Loucy (cell line): ENCODE measurements around the gene RNFT2.
A peak's percentile ranks its signal among the peaks of the same experiment; 100 is the strongest.

Source experiments
- H2AFZ ChIP-seq: fragments of 200-600 bp; sonication (generic); 2 replicates; pipeline ENCODE4 v1.6.0; 2016; ENCODE audit warnings: antibody characterized with exemption, mild to moderate bottlenecking, low read length, moderate library complexity
- H3F3A ChIP-seq: fragments of 200-600 bp; 2 replicates; pipeline ENCODE4 v1.6.0; 2016; ENCODE audit warnings: antibody characterized with exemption, low read depth, mild to moderate bottlenecking
- H3K27me3 ChIP-seq: fragments of 200-600 bp; sonication (generic); 2 replicates; pipeline ENCODE4 v1.6.1; 2014; ENCODE audit warnings: low read length, mild to moderate bottlenecking; ENCODE audit not compliant: insufficient read depth, poor library complexity, severe bottlenecking
- H3K36me3 ChIP-seq: fragments of 200-600 bp; sonication (generic); 2 replicates; pipeline ENCODE4 v1.6.1; 2016; ENCODE audit warnings: low read length; ENCODE audit not compliant: insufficient read depth
- H3K4me1 ChIP-seq: fragments of 200-600 bp; sonication (generic); 2 replicates; pipeline ENCODE4 v1.5.1; 2014; ENCODE audit warnings: low read length, mild to moderate bottlenecking; ENCODE audit not compliant: insufficient read depth, poor library complexity, severe bottlenecking
- H3K4me2 ChIP-seq: fragments of 200-600 bp; sonication (generic); 2 replicates; pipeline ENCODE4 v1.6.0; 2014; ENCODE audit warnings: antibody characterized with exemption, low read length, low read depth, mild to moderate bottlenecking; ENCODE audit not compliant: poor library complexity, severe bottlenecking
- H3K4me3 ChIP-seq: fragments of 200-600 bp; sonication (generic); 2 replicates; pipeline ENCODE4 v1.5.1; 2014; ENCODE audit warnings: low read length, mild to moderate bottlenecking, mixed read lengths; ENCODE audit not compliant: poor library complexity, severe bottlenecking
- H3K79me2 ChIP-seq: fragments of 200-600 bp; sonication (generic); 2 replicates; pipeline ENCODE4 v1.6.1; 2014; ENCODE audit warnings: low read length; ENCODE audit not compliant: insufficient read depth
- H3K9ac ChIP-seq: fragments of 200-600 bp; sonication (generic); 2 replicates; pipeline ENCODE4 v1.6.0; 2014; ENCODE audit warnings: mild to moderate bottlenecking, low read depth, low read length, moderate library complexity; ENCODE audit not compliant: poor library complexity, severe bottlenecking
- H3K9me2 ChIP-seq: fragments of 200-600 bp; sonication (generic); replicated peaks from 2 replicates; pipeline ENCODE4 v1.6.1; 2016; ENCODE audit warnings: low read depth, low read length, mixed read lengths
- H3K9me3 ChIP-seq: fragments of 200-600 bp; sonication (generic); 2 replicates; pipeline ENCODE4 v1.6.1; 2014; ENCODE audit warnings: mild to moderate bottlenecking, antibody characterized with exemption, low read length, low read depth; ENCODE audit not compliant: insufficient read depth
- H4K20me1 ChIP-seq: fragments of 200-600 bp; sonication (generic); 2 replicates; pipeline ENCODE4 v1.6.0; 2014; ENCODE audit warnings: antibody characterized with exemption, low read length, mild to moderate bottlenecking; ENCODE audit not compliant: insufficient read depth, poor library complexity, severe bottlenecking
- EZH2phosphoT487 ChIP-seq: fragments of 200-600 bp; IDR thresholded peaks from 2 replicates; pipeline ENCODE4 v1.6.1; 2018; ENCODE audit warnings: antibody characterized with exemption, mild to moderate bottlenecking, moderate library complexity, borderline replicate concordance
- TF ChIP-seq, protein P1 (sequence below): fragments of 200-600 bp; sonication (generic); conservative IDR thresholded peaks from 2 replicates; pipeline ENCODE4 v1.5.1; 2014; ENCODE audit warnings: mild to moderate bottlenecking, antibody characterized with exemption, low read length

Gene RNFT2

DNA sequence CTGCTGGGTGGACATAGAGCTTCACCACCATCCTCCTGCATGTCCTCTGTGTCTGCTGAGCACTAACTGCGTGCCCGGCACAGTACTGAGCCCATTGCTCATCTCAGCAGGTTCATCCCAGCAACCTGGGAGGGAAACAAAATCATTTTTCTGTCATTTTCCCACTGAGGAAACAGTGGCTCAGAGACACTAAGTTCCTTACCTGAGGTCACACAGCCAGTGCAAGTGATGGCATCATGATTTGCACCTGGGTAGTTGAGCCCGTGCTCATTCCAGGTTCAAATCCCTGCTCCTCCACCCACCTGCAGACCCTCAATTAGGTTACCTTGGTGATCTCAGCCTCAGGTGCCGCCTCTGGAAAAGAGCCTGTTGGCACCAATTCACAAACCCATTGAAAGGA, 23.4 kb downstream of the RNFT2 start:
- peaks cover 18% of the 10 kb centered on the region; the same call in 1 of the 2 replicates for H3K79me2 ChIP-seq
- no peaks in the 10 kb centered on the region for H4K20me1 ChIP-seq
- no peak overlapping the region for H2AFZ ChIP-seq
- H3K36me3 ChIP-seq = no peaks in the 10 kb centered on the region
- no peaks in the 10 kb centered on the region for H3K9me3 ChIP-seq
- TF ChIP-seq, protein P1, sequence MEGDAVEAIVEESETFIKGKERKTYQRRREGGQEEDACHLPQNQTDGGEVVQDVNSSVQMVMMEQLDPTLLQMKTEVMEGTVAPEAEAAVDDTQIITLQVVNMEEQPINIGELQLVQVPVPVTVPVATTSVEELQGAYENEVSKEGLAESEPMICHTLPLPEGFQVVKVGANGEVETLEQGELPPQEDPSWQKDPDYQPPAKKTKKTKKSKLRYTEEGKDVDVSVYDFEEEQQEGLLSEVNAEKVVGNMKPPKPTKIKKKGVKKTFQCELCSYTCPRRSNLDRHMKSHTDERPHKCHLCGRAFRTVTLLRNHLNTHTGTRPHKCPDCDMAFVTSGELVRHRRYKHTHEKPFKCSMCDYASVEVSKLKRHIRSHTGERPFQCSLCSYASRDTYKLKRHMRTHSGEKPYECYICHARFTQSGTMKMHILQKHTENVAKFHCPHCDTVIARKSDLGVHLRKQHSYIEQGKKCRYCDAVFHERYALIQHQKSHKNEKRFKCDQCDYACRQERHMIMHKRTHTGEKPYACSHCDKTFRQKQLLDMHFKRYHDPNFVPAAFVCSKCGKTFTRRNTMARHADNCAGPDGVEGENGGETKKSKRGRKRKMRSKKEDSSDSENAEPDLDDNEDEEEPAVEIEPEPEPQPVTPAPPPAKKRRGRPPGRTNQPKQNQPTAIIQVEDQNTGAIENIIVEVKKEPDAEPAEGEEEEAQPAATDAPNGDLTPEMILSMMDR = no peak
- TF ChIP-seq EZH2phosphoT487 = no peak
- H3F3A ChIP-seq = no peaks in the 10 kb centered on the region
- no peaks in the 10 kb centered on the region for H3K27me3 ChIP-seq
- H3K9ac ChIP-seq = no peak overlapping the region
- no peaks in the 10 kb centered on the region for H3K9me2 ChIP-seq
- H3K4me3 ChIP-seq = peak overlapping the region; percentile 85
- peak overlapping the region; percentile 74 for H3K4me2 ChIP-seq
- H3K4me1 ChIP-seq = no peaks in the 10 kb centered on the region

GRCh38 chr12:116765271-116765670, 27.2 kb downstream of the RNFT2 start:
- Histone ChIP-seq H3K4me1 (no peaks in the 10 kb centered on the region), H3K9ac (no peak overlapping the region), H3K9me2 (no peaks in the 10 kb centered on the region), H3K27me3 (no peaks in the 10 kb centered on the region), H3F3A (no peaks in the 10 kb centered on the region), H3K36me3 (no peaks in the 10 kb centered on the region), H4K20me1 (no peaks in the 10 kb centered on the region), H3K9me3 (no peaks in the 10 kb centered on the region), H2AFZ (no peak overlapping the region), H3K4me3 (no peak overlapping the region), H3K79me2 (peaks cover 16% of the 10 kb centered on the region; the same call in 1 of the 2 replicates), H3K4me2 (no peak overlapping the region)
- TF ChIP-seq, protein P1 = no peak
- TF ChIP-seq EZH2phosphoT487 = no peak

DNA sequence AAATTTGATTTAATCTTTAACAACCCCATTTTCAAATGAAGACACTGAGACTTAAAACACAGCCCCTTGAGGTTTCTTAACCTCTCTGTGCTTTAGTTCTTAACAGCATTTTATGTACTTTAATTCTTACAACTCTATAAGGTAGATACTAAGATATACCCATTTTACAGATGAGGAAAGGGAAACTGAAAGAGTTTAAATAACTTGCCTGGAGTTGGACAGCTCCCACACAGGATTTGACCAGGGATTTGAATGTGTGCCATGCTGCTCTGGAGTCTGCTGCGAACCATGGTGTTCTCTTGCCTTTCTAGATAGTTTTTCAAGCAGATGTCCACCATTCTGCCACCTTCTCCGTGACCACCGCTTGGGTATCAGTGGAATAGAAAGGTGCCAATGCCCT, 28.2 kb downstream of the RNFT2 start:
- H3K27me3 ChIP-seq = no peaks in the 10 kb centered on the region
- H3K4me1 ChIP-seq = no peaks in the 10 kb centered on the region
- no peaks in the 10 kb centered on the region for H4K20me1 ChIP-seq
- peaks cover 5% of the 10 kb centered on the region; the same call in 1 of the 2 replicates for H3K79me2 ChIP-seq
- TF ChIP-seq, protein P1 = no peak
- H2AFZ ChIP-seq = no peak overlapping the region
- H3K9ac ChIP-seq = no peak overlapping the region
- H3K9me2 ChIP-seq = no peaks in the 10 kb centered on the region
- no peak overlapping the region for H3K4me3 ChIP-seq
- no peaks in the 10 kb centered on the region for H3K36me3 ChIP-seq
- no peak overlapping the region for H3K4me2 ChIP-seq
- no peaks in the 10 kb centered on the region for H3F3A ChIP-seq
- no peaks in the 10 kb centered on the region for H3K9me3 ChIP-seq
